OCI-LY1 (cell line): ENCODE measurements around the gene PKDCC.

Source experiments
- EZH2 ChIP-seq: fragments of 200-600 bp; sonication (generic), shearing (Covaris generic); IDR thresholded peaks from 2 replicates; pipeline ENCODE4 v1.8.0; 2017; ENCODE audit warnings: borderline replicate concordance, mixed run types, mild to moderate bottlenecking, antibody characterized with exemption, low read length, moderate library complexity, mixed read lengths
- TF ChIP-seq, protein P1 (sequence below): fragments of 200-600 bp; sonication (generic), shearing (Covaris generic); IDR thresholded peaks from 2 replicates; pipeline ENCODE4 v1.5.1; 2017; ENCODE audit warnings: mild to moderate bottlenecking, antibody characterized with exemption, low read length, moderate library complexity, mixed read lengths

DNA sequence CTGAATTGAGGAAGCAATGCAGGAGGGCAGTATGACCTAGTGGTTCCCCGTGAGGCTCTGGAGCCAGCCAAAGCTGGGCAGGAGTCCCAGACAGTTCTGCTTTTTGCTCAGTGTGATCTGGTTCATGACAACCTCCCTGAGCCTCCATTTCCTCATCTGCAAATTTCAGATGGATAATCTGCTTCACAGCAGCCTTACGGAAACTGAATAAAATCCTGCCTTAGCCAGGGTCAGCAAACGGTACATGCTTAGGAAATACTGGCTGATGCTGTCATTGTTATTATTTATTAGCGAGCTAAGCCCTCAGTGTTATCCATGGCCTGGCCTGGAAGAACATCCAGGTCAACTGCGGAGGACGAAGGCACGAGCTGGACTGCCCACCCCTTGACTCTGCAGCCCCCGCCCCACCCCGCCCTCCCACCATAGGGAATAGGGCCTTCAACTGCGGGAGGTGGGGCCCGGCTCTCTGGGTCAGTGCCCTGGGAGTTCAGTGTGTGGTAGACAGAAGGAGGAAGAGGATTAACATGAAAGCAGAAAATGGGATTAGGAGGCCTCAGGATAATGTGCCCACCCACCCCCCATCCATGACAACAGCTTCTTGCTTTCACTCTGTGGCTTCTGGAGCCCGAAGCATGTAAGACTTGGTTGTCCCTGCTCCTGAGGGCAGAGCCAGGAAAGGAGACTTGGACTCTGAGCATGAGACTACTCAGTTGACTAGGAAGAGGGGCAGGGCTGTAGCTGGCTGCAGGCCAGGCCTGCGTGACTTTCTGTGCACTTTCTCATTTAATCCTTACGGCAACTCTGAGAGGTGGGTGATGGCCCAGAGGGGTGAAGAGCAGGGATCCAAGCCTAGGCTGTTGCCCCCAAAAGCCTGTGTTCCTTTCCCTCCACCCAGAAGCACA, 13.1 kb downstream of the PKDCC start:
- TF ChIP-seq, protein P1, sequence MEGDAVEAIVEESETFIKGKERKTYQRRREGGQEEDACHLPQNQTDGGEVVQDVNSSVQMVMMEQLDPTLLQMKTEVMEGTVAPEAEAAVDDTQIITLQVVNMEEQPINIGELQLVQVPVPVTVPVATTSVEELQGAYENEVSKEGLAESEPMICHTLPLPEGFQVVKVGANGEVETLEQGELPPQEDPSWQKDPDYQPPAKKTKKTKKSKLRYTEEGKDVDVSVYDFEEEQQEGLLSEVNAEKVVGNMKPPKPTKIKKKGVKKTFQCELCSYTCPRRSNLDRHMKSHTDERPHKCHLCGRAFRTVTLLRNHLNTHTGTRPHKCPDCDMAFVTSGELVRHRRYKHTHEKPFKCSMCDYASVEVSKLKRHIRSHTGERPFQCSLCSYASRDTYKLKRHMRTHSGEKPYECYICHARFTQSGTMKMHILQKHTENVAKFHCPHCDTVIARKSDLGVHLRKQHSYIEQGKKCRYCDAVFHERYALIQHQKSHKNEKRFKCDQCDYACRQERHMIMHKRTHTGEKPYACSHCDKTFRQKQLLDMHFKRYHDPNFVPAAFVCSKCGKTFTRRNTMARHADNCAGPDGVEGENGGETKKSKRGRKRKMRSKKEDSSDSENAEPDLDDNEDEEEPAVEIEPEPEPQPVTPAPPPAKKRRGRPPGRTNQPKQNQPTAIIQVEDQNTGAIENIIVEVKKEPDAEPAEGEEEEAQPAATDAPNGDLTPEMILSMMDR = no peak
- no peak for TF ChIP-seq EZH2
